HCT116 (cell line): ENCODE data around the gene UBE3C. TPM values are rescaled to one million over a fixed set of nuclear protein-coding genes. Genes with fewer than 3 reads are reported as not detected.

Source experiments
- ATAC-seq: fragments of 200-7000 bp; cut with Tn5 transposase; 2 replicates; pipeline ENCODE4 v1.9.1; 2020; ENCODE audit warnings: mild to moderate bottlenecking, moderate library complexity
- BruUV-seq: library from RNA; stranded (reverse); fragments of 400-500 nt; replicated peaks from 2 replicates; lab custom pipeline; 2021; lab: Mats Ljungman, UMichigan
- CTCF ChIA-PET: fragments of 300-600 bp; sonication (Branson Sonifier 250); formaldehyde crosslinking; loops from one replicate; lab custom pipeline; 2021; ENCODE audit warnings: antibody characterized with exemption; lab: Charles Lee
- POLR2A ChIA-PET: fragments of 300-600, 350-600 bp; sonication (Branson Sonifier 250); formaldehyde crosslinking; loops from one replicate; lab custom pipeline; 2021; ENCODE audit warnings: antibody characterized with exemption; lab: Charles Lee
- RAD21 ChIA-PET, 2 experiments: fragments of 300-600 bp; sonication (Branson Sonifier 250); formaldehyde crosslinking; loops; one replicate each; lab custom pipeline; 2023; ENCODE audit warnings: low total read pairs in 2 of 2; ENCODE audit not compliant: uncharacterized antibody in 2 of 2, unreplicated experiment in 2 of 2, low non-redundant PET in 1 of 2; lab: Charles Lee
- DNase-seq: peaks from one replicate; pipeline ENCODE4 v3.0.0-alpha.2; 2010; ENCODE audit warnings: low read depth, low spot score
- H2AFZ ChIP-seq: fragments of 200-600 bp; shearing (Covaris generic), sonication (generic); 2 replicates; pipeline ENCODE4 v1.6.1; 2017; ENCODE audit warnings: low read depth, mixed run types, mixed read lengths, antibody characterized with exemption, low read length; ENCODE audit not compliant: poor library complexity, severe bottlenecking
- H3K27ac ChIP-seq: 2 replicates; pipeline ENCODE4 v1.5.1; 2012; ENCODE audit warnings: low read depth, low read length
- H3K27me3 ChIP-seq: fragments of 200-600 bp; sonication (generic); 2 replicates; pipeline ENCODE4 v1.6.1; 2016; ENCODE audit warnings: mixed run types, low read length, mixed read lengths; ENCODE audit not compliant: insufficient read depth
- H3K36me3 ChIP-seq, 2 experiments: fragments of 200-500 bp in 1 of 2; fragments of 200-600 bp in 1 of 2; sonication (Bioruptor generic) in 1 of 2; sonication (generic) in 1 of 2; 2 replicates each; pipeline versions ENCODE4 v1.5.1 to v1.6.1; 2014 to 2016; ENCODE audit warnings: low read length in 2 of 2, inconsistent platforms in 1 of 2, mixed read lengths in 1 of 2, mixed run types in 1 of 2; ENCODE audit not compliant: insufficient read depth in 2 of 2, control insufficient read depth in 1 of 2
- H3K4me1 ChIP-seq, 2 experiments: fragments of 200-600 bp in 1 of 2; sonication (generic) in 1 of 2; 2 replicates each; pipeline versions ENCODE4 v1.5.1 to v1.6.1; 2012 to 2017; ENCODE audit warnings: low read length in 2 of 2, inconsistent platforms in 1 of 2, mild to moderate bottlenecking in 1 of 2, mixed read lengths in 1 of 2, mixed run types in 1 of 2, moderate library complexity in 1 of 2; ENCODE audit not compliant: insufficient read depth in 2 of 2, control insufficient read depth in 1 of 2
- H3K4me2 ChIP-seq: fragments of 200-600 bp; sonication (generic); 2 replicates; pipeline ENCODE4 v1.6.1; 2017; ENCODE audit warnings: mixed run types, low read length, mixed read lengths
- H3K4me3 ChIP-seq, 2 experiments: fragments of 200-600 bp in 1 of 2; sonication (generic) in 1 of 2; replicated peaks in 1 of 2; 2 replicates each; pipeline ENCODE4 v1.5.1; 2011 to 2016; ENCODE audit warnings: low read length in 2 of 2, control low read depth in 1 of 2, low read depth in 1 of 2, mild to moderate bottlenecking in 1 of 2, mixed read lengths in 1 of 2, mixed run types in 1 of 2
- H3K79me2 ChIP-seq: fragments of 200-600 bp; sonication (generic); 2 replicates; pipeline ENCODE4 v1.6.1; 2017; ENCODE audit warnings: mild to moderate bottlenecking, mixed run types, low read length, moderate library complexity, mixed read lengths; ENCODE audit not compliant: insufficient read depth
- H3K9ac ChIP-seq: fragments of 200-600 bp; sonication (generic); 2 replicates; pipeline ENCODE4 v1.6.1; 2016; ENCODE audit warnings: low read length, mixed read lengths
- H3K9me2 ChIP-seq: fragments of 200-600 bp; sonication (generic), shearing (Covaris generic); 2 replicates; pipeline ENCODE4 v1.6.1; 2017; ENCODE audit warnings: mixed run types, mild to moderate bottlenecking, moderate library complexity; ENCODE audit not compliant: insufficient read depth
- H3K9me3 ChIP-seq, 2 experiments: fragments of 200-500 bp in 1 of 2; fragments of 200-600 bp in 1 of 2; sonication (Bioruptor generic) in 1 of 2; sonication (generic) in 1 of 2; 2 replicates each; pipeline ENCODE4 v1.6.1; 2014 to 2017; ENCODE audit warnings: low read length in 2 of 2, mixed read lengths in 2 of 2, inconsistent platforms in 1 of 2, low read depth in 1 of 2, mild to moderate bottlenecking in 1 of 2, mixed run types in 1 of 2, moderate library complexity in 1 of 2; ENCODE audit not compliant: control insufficient read depth in 1 of 2, insufficient read depth in 1 of 2
- H4K20me1 ChIP-seq: fragments of 200-600 bp; sonication (generic), shearing (Covaris generic); 2 replicates; pipeline ENCODE4 v1.6.1; 2017; ENCODE audit warnings: mixed run types, mild to moderate bottlenecking, moderate library complexity; ENCODE audit not compliant: insufficient read depth
- ATF3 ChIP-seq: IDR thresholded peaks from 2 replicates; pipeline ENCODE4 v1.6.1; 2012
- CEBPB ChIP-seq: IDR thresholded peaks from 2 replicates; pipeline ENCODE4 v1.6.1; 2012; ENCODE audit warnings: low read depth
- CTCF ChIP-seq, 3 experiments: fragments of 200-600 bp in 1 of 3; sonication (generic) in 1 of 3; IDR thresholded peaks in 2 of 3; conservative IDR thresholded peaks in 1 of 3; 2 replicates each; pipeline ENCODE4 v1.5.1; 2012 to 2017; ENCODE audit warnings: low read depth in 2 of 3, low read length in 2 of 3, antibody characterized with exemption in 1 of 3, borderline replicate concordance in 1 of 3, control low read depth in 1 of 3, mild to moderate bottlenecking in 1 of 3, mixed read lengths in 1 of 3, mixed run types in 1 of 3, moderate library complexity in 1 of 3; ENCODE audit not compliant: insufficient read depth in 1 of 3
- REST ChIP-seq: IDR thresholded peaks from 2 replicates; pipeline ENCODE4 v1.6.1; 2012; ENCODE audit warnings: low read depth
- SIN3A ChIP-seq: IDR thresholded peaks from 2 replicates; pipeline ENCODE4 v1.6.1; 2012; ENCODE audit warnings: low read depth
- SRF ChIP-seq: IDR thresholded peaks from 2 replicates; pipeline ENCODE4 v1.6.1; 2012; ENCODE audit warnings: low read depth
- ZBTB33 ChIP-seq: IDR thresholded peaks from 2 replicates; pipeline ENCODE4 v1.6.1; 2011; ENCODE audit warnings: mild to moderate bottlenecking, low read length, moderate library complexity; ENCODE audit not compliant: insufficient replicate concordance; ENCODE audit errors: extremely low read depth
- ZFX ChIP-seq: fragments of 450-650 bp; IDR thresholded peaks from 2 replicates; pipeline ENCODE4 v1.6.1; 2017
- intact Hi-C: fragments of 100-400 bp; cut with micrococcal nuclease; formaldehyde crosslinking; loops from 2 replicates; pipeline ENCODE4 v1.10.0; 2022
- total RNA-seq: library from RNA; stranded (reverse); gene quantifications from one replicate; pipeline ENCODE4 v1.2.1, GENCODE V29; 2021; ENCODE audit not compliant: unreplicated experiment

The UBE3C gene
- total RNA-seq, 1 experiment from 2014 or later: 68.3 TPM

GRCh38 chr7:157122800-157123495 is 15.8 kb upstream of the UBE3C start:
- intact Hi-C loops: no loop called here
- POLR2A ChIA-PET: no interaction called here
- RAD21 ChIA-PET: no interaction called here
- H3K9me3 ChIP-seq: no peaks in the 10 kb centered on the region
- no peak overlapping the region for H3K4me3 ChIP-seq
- no peaks in the 10 kb centered on the region for H3K36me3 ChIP-seq
- H4K20me1 ChIP-seq: no peaks in the 10 kb centered on the region
- ATAC-seq (no peak), DNase-seq (no peak)
- no peak overlapping the region for H3K27ac ChIP-seq
- no peaks in the 10 kb centered on the region for H3K27me3 ChIP-seq
- no TSS peak for BruUV-seq
- no peaks in the 10 kb centered on the region for H3K4me1 ChIP-seq
- CTCF ChIA-PET: no interaction called here
- no peaks in the 10 kb centered on the region for H3K79me2 ChIP-seq
- H3K4me2 ChIP-seq: no peak overlapping the region
- H3K9me2 ChIP-seq: no peaks in the 10 kb centered on the region
- TF ChIP-seq REST: no peak
- TF ChIP-seq ZBTB33: no peak
- no peak for TF ChIP-seq CEBPB
- no peak for TF ChIP-seq SRF
- TF ChIP-seq SIN3A: no peak
- TF ChIP-seq CTCF (IDR thresholded peaks at IDR 0.05 in 2 of 3, conservative IDR thresholded peaks at IDR 0.05 in 1 of 3; ENCODE audit: borderline replicate concordance in 1 of 3, insufficient read depth in 1 of 3, low read depth in 2 of 3, low read length in 2 of 3): no peak
- no peak for TF ChIP-seq ZFX
- TF ChIP-seq ATF3: no peak
- no peak overlapping the region for H2AFZ ChIP-seq
- H3K9ac ChIP-seq: no peak overlapping the region
